Measurements from ENCODE around the gene AFF3.

AFF3 gene

GRCh38 chr2:100185105-100185504 lies 42.7 kb upstream of the AFF3 start:
- no peaks in the 10 kb centered on the region for H3K4me1 ChIP-seq (ENCODE audit: insufficient read depth, poor library complexity, severe bottlenecking)
- ATAC-seq (ENCODE audit: low read depth) (no peak), DNase-seq (ENCODE audit: low spot score) (no peak)
- no peak overlapping the region for H3K27ac ChIP-seq (ENCODE audit: poor library complexity, severe bottlenecking)
- no peaks in the 10 kb centered on the region for H3K27me3 ChIP-seq (ENCODE audit: insufficient read depth, poor library complexity, severe bottlenecking)
- H3K4me3 ChIP-seq (ENCODE audit: severe bottlenecking) = no peak overlapping the region
- no peaks in the 10 kb centered on the region for H3K36me3 ChIP-seq (ENCODE audit: low read depth)
- no peaks in the 10 kb centered on the region for H3K9me3 ChIP-seq (ENCODE audit: severe bottlenecking)
- no peak for TF ChIP-seq CTCF (IDR thresholded peaks at IDR 0.05; ENCODE audit: poor library complexity, severe bottlenecking)

- no peak overlapping the region for H3K27ac ChIP-seq (ENCODE audit: poor library complexity, severe bottlenecking)
- DNase-seq (ENCODE audit: low spot score) (no peak), ATAC-seq (ENCODE audit: low read depth) (no peak)
- TF ChIP-seq CTCF (IDR thresholded peaks at IDR 0.05; ENCODE audit: poor library complexity, severe bottlenecking) = no peak
- H3K4me1 ChIP-seq (ENCODE audit: insufficient read depth, poor library complexity, severe bottlenecking) = no peaks in the 10 kb centered on the region
- H3K9me3 ChIP-seq (ENCODE audit: severe bottlenecking) = no peaks in the 10 kb centered on the region
- H3K27me3 ChIP-seq (ENCODE audit: insufficient read depth, poor library complexity, severe bottlenecking) = no peaks in the 10 kb centered on the region
- H3K4me3 ChIP-seq (ENCODE audit: severe bottlenecking) = no peak overlapping the region
- H3K36me3 ChIP-seq (ENCODE audit: low read depth) = no peaks in the 10 kb centered on the region
Measured at GRCh38 chr2:100184055-100184737, 41.8 kb upstream of the AFF3 start.

- no peak for ATAC-seq (ENCODE audit: low read depth)
- H3K36me3 ChIP-seq (ENCODE audit: low read depth) = no peaks in the 10 kb centered on the region
- no peak overlapping the region for H3K27ac ChIP-seq (ENCODE audit: poor library complexity, severe bottlenecking)
Measured at GRCh38 chr2:100182494-100183361, 40.3 kb upstream of the AFF3 start.

DNA sequence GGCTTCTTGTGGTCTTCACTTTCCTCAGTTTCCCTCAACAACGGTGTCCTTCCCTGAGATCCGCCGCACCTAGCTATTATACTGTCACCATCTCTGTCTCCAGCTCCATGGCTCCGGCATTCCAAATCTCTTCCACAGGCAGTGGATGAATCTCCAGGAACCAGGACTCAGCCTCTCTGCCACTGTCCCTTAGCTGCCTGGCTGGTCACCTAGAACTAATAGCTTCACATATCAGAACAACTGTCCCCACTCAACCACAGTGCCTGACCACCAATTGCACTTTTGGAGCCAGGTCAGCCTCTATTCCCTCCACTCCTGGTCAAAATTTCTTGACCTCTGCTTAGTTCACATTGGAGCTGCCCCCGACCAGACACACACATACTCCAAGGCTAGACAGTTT lies 38.1 kb upstream of the AFF3 start:
- Histone ChIP-seq H3K4me1 (ENCODE audit: insufficient read depth, poor library complexity, severe bottlenecking) (no peaks in the 10 kb centered on the region), H3K4me3 (ENCODE audit: severe bottlenecking) (no peak overlapping the region), H3K27ac (ENCODE audit: poor library complexity, severe bottlenecking) (no peak overlapping the region), H3K9me3 (ENCODE audit: severe bottlenecking) (no peaks in the 10 kb centered on the region), H3K27me3 (ENCODE audit: insufficient read depth, poor library complexity, severe bottlenecking) (no peaks in the 10 kb centered on the region), H3K36me3 (ENCODE audit: low read depth) (no peaks in the 10 kb centered on the region)
- no peak for ATAC-seq (ENCODE audit: low read depth)
- no peak for TF ChIP-seq CTCF (IDR thresholded peaks at IDR 0.05; ENCODE audit: poor library complexity, severe bottlenecking)
- no peak for DNase-seq (ENCODE audit: low spot score)

More at GRCh38 chr2:100182494-100183361, 40.3 kb upstream of the AFF3 start:
- no peak for DNase-seq (ENCODE audit: low spot score)
- Histone ChIP-seq H3K4me1 (ENCODE audit: insufficient read depth, poor library complexity, severe bottlenecking) (no peaks in the 10 kb centered on the region), H3K9me3 (ENCODE audit: severe bottlenecking) (no peaks in the 10 kb centered on the region), H3K27me3 (ENCODE audit: insufficient read depth, poor library complexity, severe bottlenecking) (no peaks in the 10 kb centered on the region), H3K4me3 (ENCODE audit: severe bottlenecking) (no peak overlapping the region)
- no peak for TF ChIP-seq CTCF (IDR thresholded peaks at IDR 0.05; ENCODE audit: poor library complexity, severe bottlenecking)

All from RWPE2 (cell line).